Embryonic facial prominence (tissue), 1 donor: ENCODE results near the gene TTC3.

Source experiments
- DNase-seq: peaks from one replicate; pipeline ENCODE4 v3.0.0-alpha.2; 2016; ENCODE audit errors: extremely low spot score

Gene TTC3

DNA sequence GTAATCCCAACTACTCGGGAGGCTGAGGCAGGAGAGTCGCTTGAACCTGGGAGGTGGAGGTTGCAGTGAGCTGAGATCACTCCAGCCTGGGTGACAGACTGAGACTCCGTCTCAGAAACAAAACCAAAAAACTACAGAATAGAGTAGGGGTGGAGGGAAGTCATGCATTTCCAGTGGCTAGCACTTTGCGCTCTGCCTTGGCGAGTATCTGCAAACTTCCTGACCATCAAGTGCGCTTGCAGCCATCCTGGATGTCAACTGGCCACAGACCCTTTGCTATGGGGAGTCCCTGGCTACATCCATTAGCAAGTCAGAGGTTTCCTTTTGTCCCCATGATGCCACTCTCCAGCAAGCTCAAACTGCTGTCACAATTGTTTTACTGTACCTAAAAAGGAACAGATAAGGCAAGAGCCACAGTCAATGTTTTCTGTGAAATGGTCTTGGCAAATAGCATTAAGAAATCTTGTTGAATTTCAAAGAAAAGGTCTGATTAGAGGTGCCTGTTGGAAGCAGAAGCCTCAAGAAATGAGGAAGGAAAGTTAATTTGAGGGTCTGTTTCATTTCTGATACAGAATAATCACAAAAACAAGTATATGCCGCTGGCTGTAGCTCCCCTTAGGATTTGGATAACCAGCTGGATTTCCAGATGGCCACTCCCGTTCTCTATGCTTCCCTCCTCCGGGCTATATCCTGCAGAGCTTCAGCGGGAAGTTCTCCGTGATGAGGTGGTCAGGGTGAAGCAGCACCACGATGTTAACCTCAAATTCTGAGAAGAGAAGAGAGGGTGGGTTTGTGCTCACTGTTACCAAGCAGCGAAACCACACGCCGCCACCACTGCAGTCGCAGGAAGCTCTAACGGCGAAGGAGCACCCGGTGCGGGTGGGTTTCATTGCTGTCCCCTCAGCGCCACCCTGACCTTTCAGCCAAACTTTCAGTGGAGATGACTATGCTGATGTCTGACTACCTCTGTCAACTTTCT is 152.1 kb downstream of the TTC3 start:
- no peak for DNase-seq

DNA sequence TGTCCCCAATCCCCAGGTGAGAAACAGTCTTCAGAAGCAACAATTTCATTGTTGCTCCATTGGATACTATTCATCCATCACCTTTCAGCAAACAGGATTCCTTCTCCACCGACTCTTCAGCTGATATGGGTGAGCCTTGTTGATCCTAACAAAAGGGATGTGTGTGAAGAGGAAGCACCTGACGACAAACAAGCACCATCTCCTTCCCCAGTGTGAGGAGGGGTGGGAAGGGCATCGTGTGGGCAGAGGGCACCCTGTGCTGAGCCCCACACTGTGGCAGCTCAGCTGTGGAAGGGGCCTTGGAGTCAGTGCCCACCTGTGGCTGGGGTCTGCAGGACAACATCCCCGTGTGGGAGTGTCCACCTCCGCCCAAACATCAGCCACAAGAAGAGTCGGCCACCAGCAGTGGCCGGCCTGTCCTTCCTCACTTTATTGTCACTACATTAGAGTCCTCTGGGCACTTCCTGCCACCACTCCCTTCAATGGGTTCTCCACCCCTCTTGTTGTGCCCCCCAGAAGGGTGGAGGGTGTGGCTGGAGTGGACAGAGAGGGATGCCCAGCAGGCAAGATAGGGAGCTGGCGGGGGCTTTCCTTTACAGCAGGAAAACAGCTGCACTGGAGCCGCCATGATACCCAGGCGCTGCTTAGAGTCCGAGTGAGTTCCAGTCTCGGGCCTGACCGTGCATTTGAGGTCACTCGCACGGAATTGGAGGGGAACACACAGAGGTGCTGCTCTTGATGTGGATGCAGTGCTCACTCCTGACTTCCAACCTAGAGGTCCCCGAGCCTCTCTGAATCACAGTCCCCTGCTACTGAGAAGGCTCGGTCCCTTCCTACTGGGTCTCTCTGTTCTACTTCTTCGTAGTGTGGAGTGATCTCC is 153.2 kb downstream of the TTC3 start:
- no peak for DNase-seq

DNA sequence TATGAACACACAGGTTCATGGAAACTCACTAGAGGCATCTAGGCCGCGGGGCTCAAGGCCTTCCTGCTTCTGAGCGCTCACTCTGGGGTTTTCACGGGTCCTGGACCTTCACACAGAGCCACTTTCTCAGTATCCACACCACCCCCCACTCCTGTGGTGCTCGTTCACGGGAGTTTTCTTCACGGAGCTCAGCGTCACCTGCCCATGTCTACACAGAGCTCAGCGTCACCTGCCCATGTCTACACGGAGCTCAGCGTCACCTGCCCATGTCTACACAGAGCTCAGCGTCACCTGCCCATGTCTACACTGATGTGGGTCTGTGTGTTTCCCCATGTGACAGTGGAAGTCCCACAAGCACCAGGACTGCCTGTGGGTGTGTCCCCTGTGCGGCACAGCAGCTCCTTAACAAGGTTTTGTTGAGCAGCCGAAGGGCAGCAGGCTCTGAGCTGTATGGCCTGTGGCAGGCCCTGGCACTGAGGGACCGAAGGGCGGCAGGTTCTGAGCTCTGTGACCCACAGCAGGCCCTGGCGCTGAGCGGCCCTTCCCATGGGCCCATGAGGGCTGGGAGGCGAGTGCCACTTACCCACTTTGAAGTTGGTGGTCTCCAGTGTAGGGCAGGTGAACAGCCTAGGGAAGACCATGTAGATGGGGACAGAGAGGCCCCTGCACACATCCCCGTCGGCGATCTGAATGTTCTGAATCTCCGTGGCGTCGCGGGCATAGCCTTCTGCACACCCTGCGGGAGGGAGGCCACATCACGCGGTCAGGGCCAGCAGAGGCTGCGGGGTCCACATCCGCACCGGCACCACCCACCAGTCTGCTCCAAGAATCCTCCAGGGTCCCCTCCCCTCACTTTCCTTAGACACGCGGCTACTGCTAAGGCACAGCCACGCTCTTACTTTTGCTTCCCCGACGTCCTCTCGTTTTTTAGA is 154.3 kb downstream of the TTC3 start:
- no peak for DNase-seq

DNA sequence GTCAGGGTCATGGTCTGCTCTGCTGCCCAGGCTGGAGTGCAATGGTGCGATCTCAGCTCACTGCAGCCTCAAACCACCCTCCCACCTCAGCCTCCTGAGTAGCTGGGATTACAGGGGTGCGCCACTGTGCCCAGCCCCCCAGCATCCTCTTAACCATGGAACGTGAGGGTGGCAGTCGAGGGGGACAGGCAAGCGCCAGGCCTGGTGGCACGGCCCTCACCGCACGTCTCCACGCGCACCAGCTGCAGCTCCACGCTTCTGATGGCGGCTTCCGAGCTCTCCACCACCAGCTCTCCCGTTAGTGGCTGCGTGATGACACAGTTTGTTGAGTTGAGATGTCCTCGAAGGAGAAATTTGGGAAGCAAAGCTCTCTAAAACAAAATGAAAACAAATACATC is 154.9 kb downstream of the TTC3 start:
- no peak for DNase-seq

DNA sequence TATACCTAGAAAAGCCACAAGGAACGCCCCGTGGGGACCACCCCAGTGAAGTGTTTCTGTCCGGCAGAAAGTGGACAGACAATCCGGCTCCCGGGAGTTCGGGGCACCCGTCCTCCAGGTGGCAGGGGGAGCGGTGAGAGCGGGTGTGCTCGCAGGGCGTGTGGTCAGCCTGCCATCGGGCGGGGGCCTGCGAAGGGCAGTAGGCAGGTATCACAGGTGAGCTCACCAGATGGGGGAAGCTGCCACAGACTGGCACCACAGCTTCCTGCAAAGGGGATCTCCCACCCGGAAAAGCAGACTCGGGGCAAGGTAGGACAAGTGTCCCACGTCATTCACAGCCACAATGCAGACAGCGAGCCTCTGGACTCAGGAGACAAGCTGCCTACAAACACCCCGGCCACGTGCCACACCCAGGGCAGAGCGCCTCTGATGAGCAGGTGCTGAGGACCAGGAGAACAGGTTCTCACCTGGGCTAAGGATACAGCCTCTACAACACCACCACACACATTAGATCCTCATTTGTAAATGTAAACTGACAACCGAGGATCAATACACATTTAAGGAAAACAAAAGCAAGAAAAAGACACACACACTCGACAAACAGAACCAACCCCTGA is 157.7 kb downstream of the TTC3 start:
- DNase-seq: no peak

DNA sequence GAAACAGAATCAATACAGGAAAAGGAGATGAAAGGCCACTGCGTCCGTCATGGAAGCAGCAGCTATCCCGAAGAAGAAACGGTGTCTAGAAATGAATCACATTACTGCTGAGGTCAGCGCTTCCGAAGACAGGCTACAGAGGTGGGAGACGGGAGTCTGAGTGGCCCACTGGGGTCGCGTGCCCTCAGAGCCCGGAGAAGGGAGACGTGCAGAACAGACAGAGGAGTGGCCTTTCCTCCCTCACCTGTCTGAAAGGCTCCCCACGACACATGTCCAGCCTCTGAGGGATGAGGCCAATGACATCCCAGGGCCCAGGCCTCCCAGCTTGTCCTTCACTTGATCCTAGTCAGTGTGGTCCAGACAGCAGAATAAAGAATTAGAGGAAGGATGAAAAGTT is 158.2 kb downstream of the TTC3 start:
- no peak for DNase-seq

DNA sequence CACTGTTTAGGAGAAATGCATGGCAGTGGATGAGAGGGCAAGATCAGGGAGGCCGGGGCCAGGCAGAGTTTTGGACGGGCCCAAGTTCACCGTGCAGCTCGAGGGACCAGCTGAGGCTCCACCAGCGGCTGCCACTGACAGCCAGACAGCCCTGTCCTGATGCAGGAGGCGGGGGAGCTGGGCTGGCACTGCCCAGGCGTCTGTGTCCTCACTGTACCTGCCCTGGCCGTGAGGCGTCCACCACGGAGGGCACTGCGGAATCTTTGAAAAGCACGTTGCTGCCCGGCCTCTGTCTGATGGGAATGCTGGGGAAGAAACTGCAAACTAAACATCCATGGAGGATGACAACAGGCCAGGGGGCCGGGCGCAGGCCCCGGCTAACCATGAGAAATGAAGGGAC is 158.6 kb downstream of the TTC3 start:
- DNase-seq: no peak

DNA sequence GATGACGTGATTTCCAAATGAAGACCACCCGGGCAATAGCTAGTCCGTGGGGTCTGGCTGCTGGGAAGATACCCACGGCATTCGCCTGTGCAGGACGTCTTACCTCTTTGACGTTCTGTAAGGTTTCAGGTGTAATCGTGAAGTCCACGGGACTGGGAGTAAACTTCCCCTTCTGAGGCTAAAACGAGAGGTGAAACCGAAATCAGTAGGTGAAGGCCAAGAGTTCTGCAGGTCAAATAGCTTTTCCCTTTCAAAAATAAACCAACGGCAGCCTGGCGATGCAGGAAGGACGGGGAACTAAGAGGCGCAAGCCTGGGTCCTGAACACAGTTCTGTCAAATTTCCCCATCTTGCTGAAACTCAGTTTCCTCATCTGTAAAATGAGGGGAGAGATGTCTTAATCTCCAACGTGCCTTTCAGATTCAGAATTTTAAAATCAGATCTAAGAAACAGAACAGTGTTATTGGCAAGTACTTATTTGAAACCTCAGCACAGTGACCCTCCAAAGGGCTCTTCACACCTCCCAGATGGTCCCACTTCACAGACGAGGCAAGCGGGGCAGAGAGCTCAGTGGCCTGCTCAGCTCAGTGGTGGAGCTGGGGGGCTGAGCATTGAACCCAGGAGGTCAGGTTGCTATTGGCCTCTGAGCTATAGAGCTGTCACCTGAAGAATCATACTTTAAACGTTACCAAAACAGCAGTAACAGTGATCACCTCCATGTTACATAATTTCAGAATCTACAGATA is 159.4 kb downstream of the TTC3 start:
- no peak for DNase-seq

DNA sequence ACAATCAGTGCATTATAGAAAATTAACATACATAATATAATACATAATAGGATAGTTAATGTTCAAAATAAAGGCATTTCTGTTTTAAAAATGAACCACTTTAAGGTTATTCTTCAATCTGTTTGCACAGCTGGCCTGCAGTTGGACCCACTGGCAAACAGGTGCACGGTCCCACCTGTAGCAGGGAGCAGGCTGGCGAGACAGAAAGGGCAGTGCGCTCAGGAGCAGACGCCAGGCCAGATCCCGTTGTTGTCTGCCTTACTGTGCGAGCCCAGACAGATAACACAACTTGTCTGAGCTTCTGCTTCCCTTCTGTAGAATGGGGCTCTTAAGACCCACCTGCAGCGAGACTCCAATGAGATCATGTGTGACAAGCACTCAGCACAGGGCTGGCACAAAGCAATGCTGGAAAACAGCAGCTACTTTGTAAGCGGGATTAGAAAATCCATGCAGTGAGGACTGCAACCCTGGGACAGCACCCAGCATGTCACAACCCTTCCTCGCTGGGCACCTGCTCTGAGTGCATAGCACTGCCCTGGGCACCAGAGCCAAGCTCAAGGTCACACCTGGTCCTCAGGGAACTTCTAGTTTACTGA is 160.6 kb downstream of the TTC3 start:
- DNase-seq: no peak

DNA sequence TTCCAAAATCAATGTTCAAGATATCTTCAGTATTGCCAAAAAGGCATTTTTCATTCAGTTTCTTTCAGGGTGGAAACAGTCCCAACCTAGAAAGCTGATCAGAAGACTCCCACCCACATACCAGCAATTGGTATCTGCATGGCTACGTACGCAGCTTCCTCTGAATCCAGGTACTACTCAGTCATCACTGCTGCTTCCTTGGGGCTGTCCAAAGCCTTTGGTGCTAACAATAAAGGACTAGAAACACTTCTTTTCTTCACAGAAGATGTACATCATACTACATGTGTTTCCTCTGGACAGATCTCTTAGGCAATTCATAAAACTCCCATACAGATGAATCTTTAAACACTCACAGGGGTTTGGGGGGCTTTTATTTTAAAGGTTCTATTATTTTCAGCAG is 164.3 kb downstream of the TTC3 start:
- DNase-seq: no peak

DNA sequence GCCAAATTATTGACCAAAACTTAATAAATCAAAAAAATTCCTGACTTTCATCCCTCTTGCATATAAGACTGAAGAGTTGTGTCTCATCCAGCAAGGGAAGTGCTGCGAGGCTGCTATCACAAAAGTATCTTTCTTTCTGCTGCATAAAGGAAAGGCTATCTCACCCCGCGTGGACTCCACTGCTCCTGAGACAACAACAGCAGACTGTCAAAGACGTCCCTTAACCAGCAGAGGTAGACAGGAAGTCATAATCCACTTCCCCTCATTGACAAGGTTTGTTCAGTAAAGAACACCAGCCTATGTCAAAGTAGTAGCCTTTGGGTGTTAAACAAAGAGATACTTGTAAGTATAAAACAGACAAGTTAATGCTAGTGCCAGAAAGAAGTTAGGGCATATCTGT is 164.7 kb downstream of the TTC3 start:
- DNase-seq: no peak

DNA sequence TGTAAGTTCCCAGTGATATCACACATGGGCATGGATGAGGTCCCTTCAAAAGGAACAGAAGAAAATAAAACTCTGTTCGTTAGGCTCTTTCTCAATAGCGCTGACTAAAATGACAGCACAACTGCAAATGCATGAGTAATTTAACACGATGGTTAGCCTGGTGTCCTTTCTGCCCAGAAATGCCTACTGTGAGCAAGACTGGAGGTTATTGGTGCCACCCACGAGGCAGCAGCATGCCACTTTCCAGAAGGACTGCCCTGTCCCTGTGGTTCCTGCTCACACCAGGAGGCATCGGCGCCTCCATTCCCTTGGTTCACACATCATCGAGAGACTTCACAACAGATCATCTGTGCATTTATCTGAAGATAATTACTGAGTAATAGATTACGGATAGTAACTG is 167.9 kb downstream of the TTC3 start:
- DNase-seq: no peak

DNA sequence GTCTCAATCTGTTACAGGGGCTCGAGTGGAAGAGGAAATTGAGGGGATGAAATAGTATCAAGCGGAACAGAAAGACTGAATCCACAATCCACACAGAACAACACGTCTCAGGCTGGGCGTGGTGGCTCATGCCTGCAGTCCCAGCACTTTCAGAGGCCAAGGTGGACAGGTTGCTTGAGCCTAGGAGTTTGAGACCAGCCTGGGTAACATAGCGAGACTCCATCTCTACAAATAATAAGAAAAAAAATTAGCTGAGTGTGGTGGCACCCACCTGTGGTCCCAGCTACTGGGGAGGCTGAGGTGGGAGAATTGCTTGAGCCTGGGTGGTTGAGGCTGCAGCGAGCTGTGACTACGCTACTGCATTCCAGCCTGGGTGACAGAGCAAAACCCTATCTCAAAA is 168.4 kb downstream of the TTC3 start:
- no peak for DNase-seq

DNA sequence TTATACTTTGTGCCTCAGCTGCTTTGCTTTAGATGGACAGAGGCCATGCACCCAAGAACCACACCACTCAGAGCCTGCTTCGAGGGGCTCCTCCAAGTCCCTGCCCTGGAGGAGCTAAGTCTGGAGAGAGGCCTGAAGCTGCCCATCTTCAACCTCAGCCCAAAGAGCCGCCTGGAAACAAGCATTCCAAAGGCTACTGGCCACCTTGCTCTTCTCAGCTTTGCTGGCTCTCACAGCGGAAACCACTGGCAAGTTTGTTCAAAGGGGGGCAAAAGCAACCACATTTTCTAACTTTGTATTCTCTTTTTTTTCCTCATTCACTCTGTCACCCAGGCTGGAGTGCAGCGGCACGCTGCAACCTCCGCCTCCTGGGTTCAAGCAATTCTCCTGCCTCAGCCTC is 170.9 kb downstream of the TTC3 start:
- DNase-seq: no peak

DNA sequence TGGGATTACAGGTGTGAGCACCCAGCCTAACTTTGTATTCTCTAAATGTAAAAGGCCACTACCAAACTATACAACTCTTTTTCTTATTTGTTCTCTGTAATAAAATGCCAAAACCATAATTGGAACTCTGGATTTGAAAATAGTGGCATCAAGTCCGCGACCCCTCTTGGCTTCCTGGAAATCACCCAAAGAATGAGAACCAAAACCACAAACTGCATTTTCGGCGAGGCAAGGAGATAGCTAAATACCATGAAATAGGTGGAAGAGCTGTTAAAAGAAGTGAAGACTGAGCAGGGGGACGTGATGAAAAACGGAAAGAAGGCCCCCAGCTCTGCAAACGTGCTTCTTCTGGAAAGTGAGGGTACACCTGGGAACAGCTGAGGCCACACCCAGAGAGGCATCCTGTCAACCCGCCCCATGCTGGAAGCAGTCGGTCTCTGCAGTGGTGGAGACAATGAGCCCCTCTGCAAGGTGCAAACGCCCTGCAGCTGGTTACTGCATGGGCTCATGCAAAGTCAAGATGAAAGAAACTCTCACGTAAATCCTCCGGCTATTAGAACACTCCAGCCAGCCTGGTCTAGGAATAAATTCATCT is 171.5 kb downstream of the TTC3 start:
- no peak for DNase-seq

DNA sequence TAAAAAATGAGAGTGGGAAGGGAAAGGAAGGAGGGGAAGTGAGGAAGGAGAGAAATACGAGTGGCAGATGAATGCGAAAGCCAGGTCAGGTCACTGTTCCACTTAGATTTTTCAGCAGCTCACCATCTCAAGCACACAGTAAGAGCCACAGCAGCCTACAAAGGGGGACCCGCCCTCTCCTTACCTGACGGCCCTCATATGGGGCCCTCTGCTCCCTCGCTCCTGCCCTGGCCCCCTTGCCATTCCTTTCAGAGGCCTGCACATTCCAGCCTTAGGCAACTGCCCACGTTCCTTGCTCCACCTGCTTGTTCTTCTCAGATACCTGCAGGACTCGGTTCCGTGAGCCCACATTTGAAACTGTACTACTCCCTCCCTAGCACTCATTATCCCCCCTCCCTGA is 172.1 kb downstream of the TTC3 start:
- DNase-seq: no peak

DNA sequence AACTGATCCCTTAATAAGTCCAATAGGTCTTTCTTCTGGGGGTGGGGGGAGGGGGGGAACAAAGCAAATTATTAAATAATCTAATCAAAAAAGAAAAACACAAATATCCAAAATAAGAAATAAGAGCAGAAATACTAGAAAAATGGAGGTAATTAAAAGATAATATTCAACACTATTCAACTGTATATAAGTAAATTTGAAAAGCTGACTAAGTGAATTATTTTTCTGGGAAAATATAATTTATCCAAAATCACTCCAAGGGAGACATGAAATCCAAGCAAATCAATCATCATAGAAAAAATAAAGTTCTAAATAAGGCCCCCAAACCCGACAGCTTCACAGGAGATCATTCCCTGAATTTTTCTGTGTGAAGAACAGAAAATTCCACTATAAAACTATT is 175.2 kb downstream of the TTC3 start:
- DNase-seq: no peak

DNA sequence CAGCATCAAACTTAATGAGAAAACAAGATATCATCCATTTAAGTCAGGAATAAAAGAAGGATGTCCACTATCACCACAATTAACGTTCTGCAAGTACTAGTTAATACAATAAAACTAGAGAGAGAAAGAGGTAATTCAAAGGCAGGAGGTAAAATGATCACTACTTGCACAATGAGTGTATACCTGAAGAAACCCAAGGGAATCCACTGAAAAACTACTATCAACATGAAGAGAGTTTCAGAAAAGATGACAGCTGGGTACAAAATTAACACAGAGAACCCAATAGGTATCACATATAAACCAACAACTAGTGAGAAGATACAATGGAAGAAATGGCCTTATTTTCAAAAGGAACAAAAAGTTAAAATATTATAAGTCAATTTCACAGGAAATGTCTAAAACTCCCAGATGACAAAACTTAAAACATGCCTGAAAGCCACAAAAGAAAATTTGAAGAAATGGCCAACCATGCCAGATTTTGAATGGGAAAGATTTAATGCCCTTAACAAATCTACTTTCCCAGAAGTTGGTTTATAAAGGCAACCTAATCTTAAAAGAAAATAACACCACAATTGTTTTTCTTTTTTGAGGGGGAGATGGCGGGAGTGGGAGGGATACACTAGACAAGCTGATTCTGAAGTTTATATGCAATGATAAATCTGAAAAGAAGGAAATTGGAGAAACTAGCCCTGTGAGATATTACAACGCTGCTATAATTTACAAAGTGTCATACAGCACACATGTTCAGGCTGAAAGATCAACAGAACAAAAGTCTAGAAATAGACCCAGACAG is 176.3 kb downstream of the TTC3 start:
- DNase-seq: no peak

DNA sequence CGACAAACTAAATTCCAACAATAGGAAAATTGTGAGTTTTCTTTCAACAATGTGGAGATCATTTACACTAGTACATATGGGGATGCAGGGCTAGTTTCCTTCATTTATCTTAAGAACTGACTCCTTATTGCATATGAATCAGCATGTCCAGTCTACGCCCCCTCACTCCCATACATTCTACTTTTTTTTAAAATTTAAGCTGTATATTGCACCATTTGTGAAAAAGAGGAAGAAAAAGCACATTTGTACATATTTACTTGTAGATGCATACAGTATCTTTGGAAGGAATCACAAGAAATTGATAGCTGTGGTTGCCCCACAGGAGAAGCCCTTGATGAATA is 178.2 kb downstream of the TTC3 start:
- DNase-seq: no peak
